ENCODE results near the gene GPT2. TPM values are rescaled to one million over a fixed set of nuclear protein-coding genes. Genes with fewer than 3 reads are reported as not detected.

GPT2 gene
- total RNA-seq (2014; rRNA removed), result 16.0 and 20.1 TPM in 2 replicates
- 12.5 TPM for polyA plus RNA-seq (2012)

GRCh38 chr16:46883690-46884512, at the start of gene GPT2:
TSS of gene GPT2 (plus strand) at chr16:46884362. CDS start at chr16:46884716, 354 bp downstream.
- peak; percentile 93 for DNase-seq (ENCODE audit: low read depth)

GRCh38 chr16:46836534-46837530, 47.3 kb upstream of the GPT2 start:
- DNase-seq (ENCODE audit: low read depth), result no peak

GRCh38 chr16:46839986-46840443, 44.1 kb upstream of the GPT2 start:
- no peak for DNase-seq (ENCODE audit: low read depth)

GRCh38 chr16:46842192-46842895, 41.8 kb upstream of the GPT2 start:
- DNase-seq (ENCODE audit: low read depth), result no peak

- DNase-seq (ENCODE audit: low read depth), result no peak
Measured at GRCh38 chr16:46843898-46844642, 40.1 kb upstream of the GPT2 start.

GRCh38 chr16:46844771-46845170, 39.4 kb upstream of the GPT2 start:
- peak; percentile 64 for DNase-seq (ENCODE audit: low read depth)

- no peak for DNase-seq (ENCODE audit: low read depth)
Measured at GRCh38 chr16:46845952-46846351, 38.2 kb upstream of the GPT2 start.

GRCh38 chr16:46848768-46849764, 35.1 kb upstream of the GPT2 start:
- no peak for DNase-seq (ENCODE audit: low read depth)

- DNase-seq (ENCODE audit: low read depth), result no peak
Measured at GRCh38 chr16:46850619-46851555, 33.3 kb upstream of the GPT2 start.

- no peak for DNase-seq (ENCODE audit: low read depth)
Measured at GRCh38 chr16:46852130-46852529, 32.0 kb upstream of the GPT2 start.

GRCh38 chr16:46853713-46854443, 30.3 kb upstream of the GPT2 start:
- DNase-seq (ENCODE audit: low read depth), result peak; percentile 54

GRCh38 chr16:46854846-46855245, 29.3 kb upstream of the GPT2 start:
- no peak for DNase-seq (ENCODE audit: low read depth)

- DNase-seq (ENCODE audit: low read depth), result no peak
Measured at GRCh38 chr16:46855389-46855788, 28.8 kb upstream of the GPT2 start.

GRCh38 chr16:46857368-46857945, 26.7 kb upstream of the GPT2 start:
- DNase-seq (ENCODE audit: low read depth), result peak; percentile 81

GRCh38 chr16:46858151-46858550, 26.0 kb upstream of the GPT2 start:
- no peak for DNase-seq (ENCODE audit: low read depth)

GRCh38 chr16:46859719-46860152, 24.4 kb upstream of the GPT2 start:
- peak; percentile 92 for DNase-seq (ENCODE audit: low read depth)

Measured in LHCN-M2 (cell line).